ENCODE data around the gene ARSI.

Gene ARSI

GRCh38 chr5:150309101-150309885 is 6.6 kb upstream of the ARSI start:
- no peak for DNase-seq (ENCODE audit: extremely low read depth in 1 of 2, low read depth in 1 of 2)

GRCh38 chr5:150307617-150308426 is 5.1 kb upstream of the ARSI start:
- DNase-seq (ENCODE audit: extremely low read depth in 1 of 2, low read depth in 1 of 2) = no peak

GRCh38 chr5:150306775-150307174 is 4.1 kb upstream of the ARSI start:
- DNase-seq (ENCODE audit: extremely low read depth in 1 of 2, low read depth in 1 of 2) = no peak

- no peak for DNase-seq (ENCODE audit: extremely low read depth in 1 of 2, low read depth in 1 of 2)
Observed at GRCh38 chr5:150305557-150305956, 2.9 kb upstream of the ARSI start.

GRCh38 chr5:150305095-150305494 is 2.4 kb upstream of the ARSI start:
- DNase-seq (ENCODE audit: extremely low read depth in 1 of 2, low read depth in 1 of 2) = no peak

GRCh38 chr5:150304481-150305081 is 1.9 kb upstream of the ARSI start:
- no peak for DNase-seq (ENCODE audit: extremely low read depth in 1 of 2, low read depth in 1 of 2)

- DNase-seq (ENCODE audit: extremely low read depth in 1 of 2, low read depth in 1 of 2) = no peak
Observed at GRCh38 chr5:150303660-150304386, 1.1 kb upstream of the ARSI start.

- DNase-seq (ENCODE audit: extremely low read depth in 1 of 2, low read depth in 1 of 2) = no peak
Observed at GRCh38 chr5:150303070-150303615, 438 bp upstream of the ARSI start.

- no peak for DNase-seq (ENCODE audit: extremely low read depth in 1 of 2, low read depth in 1 of 2)
Observed at GRCh38 chr5:150301901-150302300, 804 bp downstream of the ARSI start.

- no peak for DNase-seq (ENCODE audit: extremely low read depth in 1 of 2, low read depth in 1 of 2)
Observed at GRCh38 chr5:150301170-150301505, 1.6 kb downstream of the ARSI start.

- DNase-seq (ENCODE audit: extremely low read depth in 1 of 2, low read depth in 1 of 2) = no peak
Observed at GRCh38 chr5:150300496-150301169, 2.1 kb downstream of the ARSI start.

- DNase-seq (ENCODE audit: extremely low read depth in 1 of 2, low read depth in 1 of 2) = no peak
Observed at GRCh38 chr5:150299571-150300327, 3.0 kb downstream of the ARSI start.

- DNase-seq (ENCODE audit: extremely low read depth in 1 of 2, low read depth in 1 of 2) = no peak
Observed at GRCh38 chr5:150298701-150299451, 3.8 kb downstream of the ARSI start.

- no peak for DNase-seq (ENCODE audit: extremely low read depth in 1 of 2, low read depth in 1 of 2)
Observed at GRCh38 chr5:150297934-150298595, 4.6 kb downstream of the ARSI start.

GRCh38 chr5:150297236-150297890 is 5.3 kb downstream of the ARSI start:
- no peak for DNase-seq (ENCODE audit: extremely low read depth in 1 of 2, low read depth in 1 of 2)

- DNase-seq (ENCODE audit: extremely low read depth in 1 of 2, low read depth in 1 of 2) = no peak
Observed at GRCh38 chr5:150296496-150296895, 6.2 kb downstream of the ARSI start.

GRCh38 chr5:150295741-150296486 is 6.8 kb downstream of the ARSI start:
- DNase-seq (ENCODE audit: extremely low read depth in 1 of 2, low read depth in 1 of 2) = no peak
